ENCODE results near the gene PRSS21.

The PRSS21 gene

GRCh38 chr16:2808181-2808580, 8.9 kb upstream of the PRSS21 start:
- DNase-seq, result no peak

- DNase-seq, result no peak
Measured at GRCh38 chr16:2809149-2809760, 7.8 kb upstream of the PRSS21 start.

DNA sequence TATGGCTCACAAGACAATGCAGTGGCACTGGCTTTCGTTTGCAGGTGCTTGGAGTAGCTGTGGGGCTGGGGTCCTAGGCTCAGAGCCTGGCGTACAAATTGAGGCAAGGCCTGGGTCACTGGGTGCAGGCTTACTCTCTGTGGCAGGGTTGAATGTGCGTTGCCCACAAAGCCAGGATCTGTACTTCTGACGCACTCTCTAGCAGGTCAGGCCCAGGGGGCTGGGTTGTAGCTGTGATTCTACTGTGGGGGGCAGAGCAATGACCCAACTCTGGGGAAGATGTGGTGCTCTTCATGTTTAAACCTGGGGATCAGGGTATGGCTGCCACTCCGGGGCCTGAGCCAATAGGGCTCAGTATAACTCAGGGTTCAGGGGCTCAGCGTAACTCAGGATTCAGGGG, 6.4 kb upstream of the PRSS21 start:
- no peak for DNase-seq

DNA sequence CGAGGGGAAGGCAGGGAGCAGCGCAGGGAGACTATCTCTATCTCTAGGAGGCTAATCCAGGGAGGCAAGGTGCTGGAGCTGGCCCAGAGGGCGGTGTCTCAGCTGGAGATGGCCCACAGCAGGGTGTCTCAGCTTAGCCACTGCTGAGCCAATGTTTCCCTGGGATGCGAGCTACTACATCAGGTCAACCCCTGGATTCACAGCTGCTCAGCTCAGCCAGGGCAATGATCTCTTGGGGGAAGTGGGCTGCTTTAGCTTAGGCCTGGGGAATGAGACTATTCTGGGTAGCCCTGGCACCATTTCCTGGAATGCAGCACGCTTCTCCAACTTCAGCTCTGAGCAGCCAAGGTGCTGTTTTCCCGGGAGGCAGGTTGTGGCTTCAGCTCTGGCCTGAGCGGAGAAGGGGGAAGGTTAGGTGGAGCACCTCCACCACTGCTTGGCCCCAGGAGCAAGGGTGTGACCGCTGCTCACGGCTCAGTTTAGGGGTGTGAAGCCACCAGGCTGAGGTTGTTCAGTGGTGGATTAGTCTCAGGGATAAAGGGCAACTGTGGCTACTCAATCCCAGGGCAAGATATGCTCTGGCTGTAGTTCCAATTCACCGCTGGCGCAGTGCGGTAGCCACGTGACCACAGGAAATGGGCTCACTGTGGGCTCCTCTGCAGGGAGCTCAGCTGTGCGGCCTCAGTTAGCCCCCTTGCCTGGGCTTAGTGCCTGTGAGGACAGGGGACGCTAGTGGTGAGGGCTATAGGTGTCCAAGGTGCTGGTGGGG, 5.2 kb upstream of the PRSS21 start:
- no peak for DNase-seq

DNA sequence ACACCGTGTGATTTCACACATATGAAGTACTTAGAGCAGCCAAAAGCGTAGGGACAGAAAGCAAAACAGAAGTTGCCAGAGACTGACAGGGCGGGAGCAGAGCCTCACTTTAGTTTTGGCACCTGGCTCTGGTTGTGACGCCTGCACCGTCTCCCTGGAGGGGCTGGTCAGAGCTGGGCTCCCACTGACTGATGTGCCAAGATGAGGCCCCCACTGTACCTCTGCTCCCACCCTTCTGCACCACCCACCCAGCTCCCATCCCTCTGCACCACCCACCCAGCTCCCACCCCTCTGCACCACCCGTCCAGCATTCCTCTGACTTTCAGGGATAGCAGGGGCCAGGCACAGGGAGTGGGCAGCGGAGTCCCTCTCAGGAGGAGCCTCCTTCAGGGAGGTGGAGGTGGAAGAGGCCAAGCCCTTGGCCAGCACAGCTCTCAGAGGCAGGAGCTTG, 3.2 kb upstream of the PRSS21 start:
- no peak for DNase-seq

DNA sequence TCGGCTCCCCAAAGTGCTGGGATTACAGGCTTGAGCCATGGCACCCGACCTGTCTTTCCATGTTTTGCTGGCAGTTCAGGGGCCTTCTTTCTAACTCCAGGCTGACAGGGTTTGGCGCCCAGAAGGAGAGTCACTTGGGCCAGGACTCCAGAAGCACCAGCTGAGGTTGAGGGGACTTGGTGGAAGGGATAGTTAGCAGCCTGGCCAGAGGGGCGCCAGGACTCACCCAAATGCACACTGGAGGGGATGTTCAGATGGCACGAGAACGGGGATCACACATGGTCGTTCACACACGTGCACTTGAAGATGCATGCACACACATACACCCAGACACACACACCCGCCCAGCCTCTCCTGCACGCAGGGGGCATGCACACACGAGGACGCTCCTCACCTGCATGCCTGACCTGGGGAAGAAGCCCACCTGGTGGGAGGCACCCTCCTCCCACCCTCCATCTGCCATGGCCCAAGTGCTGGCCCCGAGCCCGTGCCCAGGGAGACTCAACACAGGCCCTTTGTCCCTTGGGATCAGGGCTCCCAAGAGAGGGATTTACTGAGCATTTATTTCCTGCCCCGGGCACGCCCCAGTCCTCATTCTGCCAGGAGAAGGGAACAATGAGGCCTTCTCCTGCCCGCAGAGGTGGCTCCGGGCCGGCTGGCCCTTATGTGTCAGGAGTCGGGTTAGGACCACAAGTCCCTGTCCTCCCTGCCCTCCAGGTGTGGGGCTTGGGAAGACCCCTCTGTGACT, 2.3 kb upstream of the PRSS21 start:
- DNase-seq, result no peak

- no peak for DNase-seq
Measured at GRCh38 chr16:2815299-2815771, 1.7 kb upstream of the PRSS21 start.

GRCh38 chr16:2817340-2818271, 569 bp downstream of the PRSS21 start:
- no peak for DNase-seq

DNA sequence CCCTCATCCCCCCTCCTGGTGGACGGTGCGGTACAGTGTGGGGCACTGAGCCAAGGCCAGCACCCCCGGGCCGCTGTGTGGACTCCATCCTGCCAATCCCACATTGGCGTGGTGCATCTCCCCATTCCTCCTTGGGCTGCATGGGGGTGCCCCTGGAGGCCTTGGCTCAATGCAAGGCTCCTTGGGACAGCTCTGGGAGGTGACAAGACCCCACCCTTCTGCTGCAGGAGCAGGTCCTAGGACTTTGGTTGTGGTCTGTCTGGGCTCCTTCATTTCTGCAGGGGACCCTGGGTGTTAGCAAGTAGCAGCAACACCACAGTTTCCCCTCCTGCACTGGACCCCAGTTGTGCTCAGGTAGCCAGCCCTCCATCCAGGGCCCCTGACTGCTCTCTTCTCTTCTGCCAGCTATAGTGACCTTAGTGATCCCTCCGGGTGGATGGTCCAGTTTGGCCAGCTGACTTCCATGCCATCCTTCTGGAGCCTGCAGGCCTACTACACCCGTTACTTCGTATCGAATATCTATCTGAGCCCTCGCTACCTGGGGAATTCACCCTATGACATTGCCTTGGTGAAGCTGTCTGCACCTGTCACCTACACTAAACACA, 1.3 kb downstream of the PRSS21 start:
- no peak for DNase-seq

- DNase-seq, result no peak
Measured at GRCh38 chr16:2819179-2819938, 2.3 kb downstream of the PRSS21 start.

- no peak for DNase-seq
Measured at GRCh38 chr16:2819939-2820835, 3.1 kb downstream of the PRSS21 start.

- DNase-seq, result no peak
Measured at GRCh38 chr16:2820836-2821486, 3.9 kb downstream of the PRSS21 start.

DNA sequence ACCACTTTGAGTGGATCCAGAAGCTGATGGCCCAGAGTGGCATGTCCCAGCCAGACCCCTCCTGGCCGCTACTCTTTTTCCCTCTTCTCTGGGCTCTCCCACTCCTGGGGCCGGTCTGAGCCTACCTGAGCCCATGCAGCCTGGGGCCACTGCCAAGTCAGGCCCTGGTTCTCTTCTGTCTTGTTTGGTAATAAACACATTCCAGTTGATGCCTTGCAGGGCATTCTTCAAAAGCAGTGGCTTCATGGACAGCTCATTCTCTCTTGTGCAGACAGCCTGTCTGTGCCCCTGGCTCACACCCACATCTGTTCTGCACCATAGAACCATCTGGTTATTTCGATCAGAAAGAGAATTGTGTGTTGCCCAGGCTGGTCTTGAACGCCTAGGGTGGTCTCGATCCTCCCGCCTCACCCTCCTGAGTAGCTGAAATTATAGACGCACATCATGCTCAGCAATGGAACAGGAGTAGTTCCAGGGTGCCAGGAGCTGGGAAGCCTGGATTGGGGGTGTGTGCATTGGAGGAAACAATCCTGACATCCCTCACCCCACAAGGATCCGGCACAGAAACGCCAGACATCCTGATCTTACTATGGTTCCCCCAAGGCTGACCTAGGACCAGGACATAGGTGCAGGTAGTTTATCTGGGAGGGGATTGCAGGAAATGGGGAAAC, 4.6 kb downstream of the PRSS21 start:
- DNase-seq, result no peak

DNA sequence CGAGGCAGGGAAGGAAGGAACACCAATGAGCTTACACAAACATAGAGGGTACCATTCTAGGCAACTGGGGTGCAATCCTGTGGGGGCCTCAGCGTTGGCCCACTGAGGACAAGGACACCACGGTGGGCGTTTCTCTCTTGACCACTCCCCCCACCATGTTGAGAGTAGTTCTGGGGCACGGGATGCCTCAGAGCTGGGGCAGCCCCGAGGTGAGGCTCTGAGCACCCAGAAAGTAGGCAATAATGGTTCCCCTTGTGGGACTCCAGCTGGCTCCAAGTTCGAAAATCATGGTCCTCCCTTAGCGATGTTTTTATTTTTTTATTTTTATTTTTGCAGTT, 5.1 kb downstream of the PRSS21 start:
- no peak for DNase-seq

DNA sequence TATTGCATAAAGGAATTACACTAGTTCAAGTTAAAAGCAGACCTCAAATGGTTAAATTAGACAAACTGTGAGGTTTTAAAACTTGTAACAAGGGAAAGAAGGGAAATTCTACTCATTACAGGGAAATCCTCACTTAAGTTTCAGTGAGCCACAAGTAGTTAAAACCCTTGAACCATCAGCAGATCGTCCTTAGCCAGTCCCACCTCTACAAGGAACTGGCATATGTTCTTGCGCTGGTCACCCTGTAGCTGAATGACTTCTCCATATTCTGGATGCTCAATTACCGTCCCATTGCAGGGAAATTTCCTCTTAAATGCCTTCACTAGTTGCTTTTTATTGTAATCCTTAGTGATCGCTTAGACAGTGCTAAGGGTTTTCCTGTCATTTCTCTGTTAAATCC, 5.5 kb downstream of the PRSS21 start:
- no peak for DNase-seq

- no peak for DNase-seq
Measured at GRCh38 chr16:2824626-2825025, 7.6 kb downstream of the PRSS21 start.

GRCh38 chr16:2825049-2825742, 8.2 kb downstream of the PRSS21 start:
- no peak for DNase-seq

- DNase-seq, result no peak
Measured at GRCh38 chr16:2825906-2826305, 8.9 kb downstream of the PRSS21 start.

All from effector CD8-positive, alpha-beta T cell (primary cell).